DMS153 (cell line): Measurements from ENCODE around the gene FYN.
A peak's percentile ranks its signal among the peaks of the same experiment; 100 is the strongest.
"Not testable (repeated sequence)": the region's sequence is repeated elsewhere in the genome, so short reads cannot be mapped to it uniquely, and the experiment has no call there.

Experiments used
- DNase-seq: peaks from one replicate; lab custom pipeline; 2025; lab: John Stamatoyannopoulos, UW

FYN gene

DNA sequence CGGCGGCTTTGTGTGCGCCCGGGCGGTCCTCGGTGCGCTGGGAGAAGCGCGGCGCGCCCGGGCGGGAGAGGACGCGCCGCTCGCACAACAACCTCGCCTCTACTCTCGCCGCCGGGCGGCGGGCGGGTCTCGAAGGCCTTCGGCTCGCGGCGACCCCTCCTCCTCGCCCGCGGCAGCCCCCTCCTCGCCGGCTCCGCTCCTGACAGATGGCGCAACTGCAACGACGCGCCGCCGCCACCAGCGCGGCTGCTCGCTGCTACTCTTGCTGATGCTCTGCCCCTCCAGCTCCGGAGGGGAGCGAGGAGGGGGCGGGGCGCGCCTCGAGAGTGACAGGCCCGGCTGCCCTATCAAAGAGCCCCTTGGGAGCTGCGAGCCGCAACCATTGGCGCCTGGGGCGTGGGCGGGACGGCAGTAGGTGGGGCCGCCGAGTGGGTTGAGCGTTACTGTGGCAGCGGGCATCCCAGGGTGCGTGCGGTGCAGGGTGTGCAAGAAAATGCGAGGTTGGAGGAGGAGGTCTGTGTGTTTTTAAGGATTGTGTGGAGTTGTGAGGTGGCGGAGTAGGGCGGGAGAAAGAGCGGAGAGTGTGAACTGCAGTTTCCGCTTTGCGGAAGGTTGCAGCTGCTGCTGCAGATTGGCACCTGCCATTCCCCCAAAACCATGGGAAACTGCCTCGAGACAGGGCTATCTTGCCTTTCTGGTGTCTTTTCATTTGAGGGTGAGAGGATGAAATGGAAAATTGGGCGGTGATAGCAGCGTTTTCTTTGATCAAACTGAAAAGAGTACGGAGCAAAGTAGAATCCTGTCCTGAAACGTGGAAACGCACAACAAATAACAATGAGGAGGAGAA, at the start of gene FYN:
FYN (minus strand) TSS at position 275 of the 847 bp plus-strand sequence. CDS start 153,401 bp downstream, outside the sequence.
- peak; percentile 96 for DNase-seq

DNA sequence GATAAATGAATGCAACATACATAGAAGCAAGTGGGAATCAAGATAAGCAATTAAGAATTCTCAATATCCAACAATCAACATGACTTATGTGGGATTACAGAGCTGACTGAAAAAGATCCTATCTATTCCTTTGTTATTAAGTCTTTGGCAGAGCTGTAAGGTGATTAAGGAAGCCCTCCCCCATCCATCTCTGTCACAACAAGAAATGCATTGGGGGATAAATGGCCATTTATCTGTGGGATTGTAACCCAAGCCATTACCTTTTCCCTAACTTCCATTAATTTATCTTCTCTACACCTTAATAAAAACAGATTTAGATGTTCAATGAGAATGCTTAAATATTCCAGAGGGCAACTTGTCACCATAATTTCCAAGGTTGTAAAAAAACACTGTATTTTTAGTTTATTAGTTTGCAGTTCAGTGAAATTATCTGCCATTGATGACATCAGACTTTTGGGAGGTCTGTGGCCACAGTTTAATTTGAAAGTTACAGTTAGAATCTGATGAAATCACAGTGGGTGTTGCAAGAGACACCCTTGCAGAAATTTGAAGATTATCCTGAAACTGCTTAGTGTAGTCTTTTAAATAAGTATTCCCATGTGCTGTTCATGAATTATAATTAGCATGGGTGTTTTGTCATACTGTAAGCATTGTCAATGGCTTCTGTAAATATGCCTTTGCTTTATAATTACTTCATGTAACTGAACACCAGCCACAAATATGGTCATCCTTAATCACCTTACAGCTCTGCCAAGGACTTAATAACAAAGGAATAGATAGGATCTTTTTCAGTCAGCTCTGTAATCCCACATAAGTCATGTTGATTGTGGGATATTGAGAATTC, 49.4 kb upstream of the FYN start:
- DNase-seq, result peak; percentile 49

DNA sequence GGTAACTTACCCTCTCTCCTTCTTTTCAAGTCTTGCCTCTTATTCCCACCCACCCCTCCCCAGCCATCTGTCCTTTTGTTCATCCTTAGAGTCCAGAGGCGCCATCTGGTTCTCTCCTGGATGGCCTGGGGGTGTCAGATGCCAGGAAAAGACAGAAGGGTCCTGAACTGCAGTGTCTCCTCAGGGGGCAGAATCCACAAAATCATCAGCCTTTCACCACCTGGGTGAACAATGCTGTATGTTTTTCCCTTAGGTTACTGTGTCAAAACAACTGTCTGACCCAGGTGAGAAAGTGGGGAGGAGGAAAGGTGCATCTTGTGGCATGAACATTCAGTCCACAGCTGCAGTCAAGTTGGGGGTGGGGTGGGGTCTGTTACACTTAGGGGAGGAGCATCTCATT, 47.9 kb upstream of the FYN start:
- DNase-seq, result no peak

DNA sequence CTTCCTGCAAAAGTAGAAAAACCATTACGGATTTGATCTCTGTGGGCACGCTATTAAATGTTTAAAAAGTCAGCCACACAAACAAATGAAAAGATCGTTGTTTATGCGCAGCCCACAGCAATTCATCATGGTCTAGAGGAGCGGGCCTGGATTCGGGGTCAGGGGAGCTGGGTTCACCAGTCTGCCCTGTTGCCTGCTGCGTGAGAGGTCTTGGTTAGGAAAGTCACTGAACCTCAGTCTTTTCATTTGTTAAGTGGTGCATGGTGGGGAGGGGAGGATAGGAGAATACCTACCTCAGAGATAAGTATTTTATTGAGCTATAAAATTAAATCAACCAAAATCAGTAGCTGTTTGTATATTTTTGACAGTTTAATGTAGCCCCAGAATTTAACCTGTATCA, 47.3 kb upstream of the FYN start:
- DNase-seq, result no peak

DNA sequence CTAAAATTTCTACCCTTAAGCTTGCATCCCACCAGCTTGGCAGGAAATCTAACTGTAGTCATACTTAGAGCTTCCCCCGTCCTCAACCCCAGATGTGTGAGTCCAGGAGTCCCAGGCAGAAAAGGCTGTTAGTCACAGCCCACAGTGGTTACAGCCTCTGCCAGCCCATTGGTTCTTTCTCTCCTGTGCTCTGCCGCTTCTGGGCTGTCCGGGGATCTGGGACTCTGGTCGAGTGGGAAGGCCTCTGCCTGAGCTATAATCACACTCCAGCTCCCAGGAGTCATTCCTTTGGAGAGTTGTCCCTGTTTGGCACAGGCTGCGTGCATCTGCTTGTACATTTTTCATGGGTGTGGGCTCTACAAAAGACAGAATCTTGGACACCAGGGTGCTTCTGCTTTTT, 45.6 kb upstream of the FYN start:
- DNase-seq, result no peak

DNA sequence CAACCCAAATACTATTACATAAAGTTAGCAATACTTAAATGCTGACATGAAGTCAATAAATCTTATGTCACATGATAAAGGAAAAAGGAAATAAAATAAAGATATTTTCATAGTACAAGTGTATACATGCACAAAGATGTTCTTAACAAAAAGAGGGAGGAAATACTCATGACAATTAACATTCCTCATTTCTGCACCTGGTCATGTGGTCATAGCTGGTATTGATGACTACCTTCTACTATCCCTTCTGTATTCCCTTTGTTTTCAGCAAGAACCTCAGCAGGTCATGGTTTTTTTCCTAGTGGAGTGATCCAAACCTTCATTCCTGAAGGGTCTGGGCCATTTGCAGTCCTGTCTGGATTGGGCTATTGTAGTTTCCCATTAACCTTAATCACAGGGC, 43.5 kb upstream of the FYN start:
- no peak for DNase-seq

DNA sequence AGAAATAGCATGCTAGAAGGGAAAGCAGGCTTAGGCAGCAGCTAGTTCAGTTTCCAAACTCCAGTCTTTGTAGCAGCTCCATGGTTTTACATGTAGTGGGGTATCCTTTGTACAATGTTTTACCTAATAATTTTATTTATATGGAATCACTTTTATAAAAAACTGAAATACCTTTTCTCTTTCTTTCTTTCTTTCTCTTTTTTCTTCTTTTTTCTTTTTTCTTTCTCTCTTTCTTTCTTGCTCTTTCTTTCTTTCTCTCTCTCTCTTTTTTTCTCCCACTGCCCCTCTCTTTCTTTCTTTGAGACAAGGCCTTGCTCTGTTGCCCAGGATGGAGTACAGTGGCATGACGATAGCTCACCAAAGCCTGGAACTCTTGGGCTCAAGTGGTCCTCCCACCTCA, 41.4 kb upstream of the FYN start:
- no peak for DNase-seq

DNA sequence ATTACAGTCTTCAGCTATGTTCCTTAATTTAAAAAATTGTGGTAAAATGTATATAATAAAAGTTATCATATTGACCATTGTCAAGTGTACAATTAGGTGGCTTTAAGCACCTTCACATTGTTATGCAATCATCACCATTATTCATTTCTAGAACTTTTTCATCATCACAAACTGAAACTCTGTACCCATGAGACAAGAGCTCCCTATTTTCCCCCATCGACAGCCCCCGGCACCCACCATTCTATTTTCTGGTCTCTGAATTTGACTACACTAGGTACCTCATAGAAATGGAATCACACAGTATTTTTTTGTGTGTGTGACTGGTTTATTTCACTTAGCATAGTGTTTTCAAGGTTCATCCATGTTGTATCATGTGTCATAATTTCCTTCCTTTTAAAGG, 39.7 kb upstream of the FYN start:
- DNase-seq, result no peak

DNA sequence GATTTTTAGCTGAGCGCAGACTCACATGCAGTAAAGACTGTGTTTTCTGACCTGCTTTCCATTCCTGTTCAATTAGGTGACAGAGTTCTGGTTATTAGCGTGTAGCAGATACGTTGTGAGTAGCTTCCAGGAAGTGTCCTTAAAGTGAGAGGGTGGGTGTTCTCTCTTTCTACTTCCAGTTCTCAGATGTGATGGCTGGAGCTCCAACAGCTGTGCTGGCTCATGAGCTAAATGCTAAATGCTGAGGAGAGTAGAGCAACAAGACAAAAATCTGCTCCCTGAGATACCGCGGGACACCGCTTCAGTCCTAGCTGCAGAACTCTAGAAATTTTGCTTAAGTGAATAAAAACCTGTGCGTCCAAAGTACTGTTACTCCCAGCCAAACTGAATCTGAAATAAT, 38.2 kb upstream of the FYN start:
- DNase-seq, result no peak

DNA sequence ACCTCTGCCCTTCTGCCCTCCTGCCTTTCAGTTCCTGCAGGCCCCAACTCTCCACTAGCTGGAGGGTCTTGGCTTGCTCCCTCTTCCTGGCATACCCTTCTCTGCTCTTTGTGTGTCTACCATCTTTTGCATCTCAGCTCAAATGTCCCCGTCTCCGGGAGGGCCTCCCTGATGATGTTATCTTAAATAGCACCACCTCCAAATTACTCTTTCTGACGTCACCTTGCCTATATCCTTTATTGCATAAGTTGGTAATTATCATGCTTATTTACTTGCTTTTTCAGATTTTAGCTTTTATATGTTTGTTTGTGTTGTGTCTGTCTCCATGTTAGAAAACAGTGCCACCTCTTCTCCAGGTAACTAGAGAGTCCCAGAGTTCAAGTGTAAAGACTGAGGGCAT, 36.0 kb upstream of the FYN start:
- DNase-seq, result no peak

DNA sequence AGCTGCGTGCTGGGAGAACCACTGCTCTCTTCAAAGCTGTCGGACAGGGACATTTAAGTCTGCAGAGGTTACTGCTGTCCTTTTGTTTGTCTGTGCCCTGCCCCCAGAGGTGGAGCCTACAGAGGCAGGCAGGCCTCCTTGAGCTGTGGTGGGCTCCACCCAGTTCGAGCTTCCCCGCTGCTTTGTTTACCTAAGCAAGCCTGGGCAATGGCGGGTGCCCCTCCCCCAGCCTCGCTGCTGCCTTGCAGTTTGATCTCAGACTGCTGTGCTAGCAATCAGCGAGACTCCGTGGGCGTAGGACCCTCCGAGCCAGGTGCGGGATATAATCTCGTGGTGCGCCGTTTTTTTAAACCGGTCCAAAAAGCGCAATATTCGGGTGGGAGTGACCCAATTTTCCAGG, 35.1 kb upstream of the FYN start:
- DNase-seq, result not testable (repeated sequence)

DNA sequence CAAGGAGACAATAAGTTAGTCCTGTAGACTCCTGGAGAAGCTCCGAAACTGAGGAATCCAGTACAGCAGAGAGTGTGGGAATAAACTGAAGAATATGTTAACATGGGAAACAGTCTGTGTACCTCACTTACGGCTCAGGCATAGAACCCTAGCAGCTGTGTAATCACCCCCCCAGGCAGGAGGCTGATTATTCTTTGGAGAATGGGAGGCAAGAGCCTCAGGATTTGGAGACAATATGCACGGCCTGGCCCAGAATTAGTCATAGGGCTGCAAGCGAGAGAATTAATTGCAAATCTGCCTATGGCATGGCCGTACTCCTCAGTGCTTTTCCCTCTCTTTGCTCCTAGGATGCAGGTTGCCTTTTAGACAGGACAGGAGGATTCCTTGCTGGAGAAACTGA, 27.5 kb upstream of the FYN start:
- DNase-seq, result no peak

DNA sequence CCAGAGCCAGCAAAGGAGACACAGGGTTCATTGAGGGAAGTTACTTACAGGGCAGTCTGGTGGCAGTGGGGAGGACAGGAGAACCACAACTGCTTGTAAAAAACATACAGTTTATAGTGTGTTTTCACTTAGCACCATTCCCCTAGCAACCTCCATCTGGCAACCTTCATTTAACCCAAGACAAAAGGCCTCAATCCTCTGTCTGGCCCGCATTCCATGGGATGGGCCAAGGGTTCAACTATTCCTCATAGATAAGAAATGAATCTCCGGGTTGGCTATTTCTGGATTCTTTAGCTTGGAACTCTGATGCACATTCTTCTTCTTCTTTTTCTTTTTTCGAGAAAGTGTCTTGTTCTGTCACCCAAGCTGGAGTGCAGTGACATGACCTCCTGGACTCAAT, 26.3 kb upstream of the FYN start:
- no peak for DNase-seq

DNA sequence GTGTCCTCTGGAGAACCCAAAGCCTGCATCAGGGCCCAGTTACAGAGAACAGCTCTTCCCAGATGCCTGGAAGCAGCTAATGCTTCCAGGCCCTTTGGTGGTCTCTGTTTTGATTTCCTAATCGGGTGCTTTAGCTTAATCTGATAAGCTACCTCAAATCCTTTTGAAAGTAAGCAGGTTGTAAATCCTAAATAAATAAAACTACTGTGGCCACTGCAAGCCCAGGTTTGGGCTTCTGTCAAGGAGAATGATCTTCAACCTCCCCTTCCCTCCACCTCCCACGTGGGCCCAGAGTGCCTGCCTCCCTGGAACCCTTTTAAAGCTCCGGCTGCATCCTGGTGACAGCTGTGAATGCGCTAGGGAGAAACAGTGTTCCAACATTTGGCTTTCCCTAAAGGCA, 25.2 kb upstream of the FYN start:
- DNase-seq, result no peak

DNA sequence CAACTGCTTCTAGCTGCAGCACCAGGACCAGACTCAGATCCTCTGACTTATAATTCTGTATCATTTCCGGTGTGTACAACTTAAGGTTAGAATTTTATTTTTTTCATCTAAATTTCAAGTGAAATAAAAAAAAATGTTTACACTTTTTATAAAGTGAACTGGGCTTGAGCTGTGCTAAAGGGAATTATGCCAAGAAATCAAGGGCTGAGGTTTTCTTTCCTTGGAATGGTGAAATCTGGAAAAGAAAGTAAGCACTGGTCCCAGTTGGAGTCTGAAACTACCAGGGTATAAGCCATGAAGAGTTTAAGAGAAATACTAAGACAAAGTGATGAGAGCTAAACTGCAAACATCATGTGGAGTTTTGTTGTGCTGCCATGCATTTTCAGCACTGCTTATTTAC, 21.7 kb upstream of the FYN start:
- no peak for DNase-seq

DNA sequence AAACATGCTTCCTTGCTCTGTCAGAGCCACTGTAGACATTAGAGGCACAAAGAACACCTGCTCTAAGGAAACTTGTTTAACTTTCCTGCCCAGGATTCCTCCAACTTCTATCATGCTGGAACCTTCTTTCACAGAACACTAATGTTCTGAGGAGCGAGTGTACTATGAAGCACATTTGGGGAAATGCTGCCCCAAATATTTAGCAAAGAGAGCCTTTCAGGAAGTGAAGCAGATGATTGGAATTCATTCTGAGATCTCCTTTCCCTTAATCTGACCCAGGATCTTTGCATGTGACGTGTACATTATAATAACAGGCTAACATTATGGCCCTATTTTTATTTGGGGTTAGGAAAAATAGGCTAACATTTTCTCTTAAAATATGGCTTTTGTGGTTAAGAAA, 21.0 kb upstream of the FYN start:
- no peak for DNase-seq

DNA sequence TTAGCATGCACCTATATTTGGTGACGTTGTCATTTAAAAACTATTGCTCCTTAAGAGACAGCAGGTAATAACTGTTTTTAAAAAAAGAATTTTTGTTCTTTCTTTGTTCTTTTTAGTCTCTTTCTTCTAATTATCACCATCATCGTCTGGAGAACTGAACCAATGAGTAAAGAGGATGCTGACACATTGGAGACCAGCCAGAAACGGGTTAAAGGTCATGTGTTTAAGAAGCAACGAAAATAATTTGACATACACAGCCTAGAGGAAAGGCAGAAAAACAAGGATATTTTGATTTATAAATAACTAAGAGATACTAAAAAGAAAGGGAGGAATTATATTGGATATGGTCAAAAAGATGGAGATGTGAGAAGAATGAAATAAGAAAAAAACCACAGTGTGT, 19.2 kb upstream of the FYN start:
- no peak for DNase-seq

DNA sequence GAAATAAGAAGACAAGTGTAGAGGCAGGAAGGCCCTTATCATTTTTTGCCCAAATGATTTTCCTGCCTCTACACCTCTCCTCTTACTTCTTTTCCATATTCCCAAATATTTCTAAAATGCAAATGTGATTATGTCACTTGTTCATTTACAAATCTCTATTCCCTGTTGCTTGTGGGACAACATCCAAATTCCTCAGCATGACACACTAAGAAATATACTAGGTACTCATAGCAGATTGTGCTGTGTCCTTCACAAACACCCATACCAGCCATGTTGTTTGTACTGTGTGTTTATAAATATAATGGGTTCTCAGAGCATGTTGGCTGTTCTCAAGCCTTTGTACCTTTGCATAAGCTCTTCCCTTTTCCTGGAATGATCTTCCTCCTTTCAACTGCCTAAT, 17.7 kb upstream of the FYN start:
- DNase-seq, result no peak

DNA sequence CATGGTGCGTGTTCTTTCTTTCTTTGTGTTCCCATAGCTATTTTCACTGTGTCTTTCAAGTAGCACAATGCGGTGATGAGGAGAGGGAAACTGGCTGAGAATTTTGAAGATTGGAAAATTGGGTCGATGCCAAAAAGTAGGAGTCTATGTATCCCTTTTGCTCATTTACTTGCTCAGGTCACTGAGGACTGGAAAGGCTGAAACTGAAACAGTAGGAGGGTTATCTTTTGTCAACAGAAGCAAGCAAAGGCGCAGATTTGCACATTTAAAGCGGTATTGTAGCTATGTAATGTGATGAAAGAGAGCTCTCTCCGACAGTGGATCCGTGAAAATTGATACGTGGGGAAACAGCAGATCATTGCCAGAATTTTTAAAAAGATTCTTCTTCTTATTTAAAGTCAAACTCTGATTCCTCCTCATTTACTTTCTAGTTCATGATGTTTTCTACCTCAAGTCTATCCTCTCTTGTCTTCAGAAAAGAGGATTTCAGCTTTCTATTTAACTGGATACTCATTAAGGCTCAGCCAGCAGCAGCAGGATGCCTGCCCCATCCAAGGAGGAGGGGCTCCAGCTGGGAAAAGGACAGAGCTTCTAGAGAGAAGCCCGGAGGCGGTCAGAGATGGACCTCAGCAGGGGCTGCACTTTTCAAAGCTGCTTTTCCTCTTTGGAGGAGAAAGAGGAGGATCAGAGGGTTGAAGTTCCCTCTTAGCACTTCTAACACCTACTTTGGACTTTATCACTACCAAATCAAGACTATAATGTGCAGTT, 15.9 kb upstream of the FYN start:
- DNase-seq, result no peak

DNA sequence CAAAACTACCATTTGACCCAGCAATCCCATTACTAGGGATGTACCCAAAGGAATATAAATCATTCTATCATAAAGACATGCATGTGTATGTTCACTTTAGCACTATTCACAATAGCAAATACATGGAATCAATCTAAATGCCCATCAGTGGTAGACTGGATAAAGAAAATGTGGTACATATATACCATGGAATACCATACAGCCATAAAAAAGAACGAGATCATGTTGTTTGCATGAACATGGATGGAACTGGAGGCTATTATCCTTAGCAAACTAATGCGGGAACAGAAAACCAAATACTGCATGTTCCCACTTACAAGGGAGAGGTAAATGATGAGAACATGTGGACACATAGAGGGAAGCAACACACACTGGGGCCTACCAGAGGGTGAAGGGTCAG, 13.5 kb upstream of the FYN start:
- not testable (repeated sequence) for DNase-seq

DNA sequence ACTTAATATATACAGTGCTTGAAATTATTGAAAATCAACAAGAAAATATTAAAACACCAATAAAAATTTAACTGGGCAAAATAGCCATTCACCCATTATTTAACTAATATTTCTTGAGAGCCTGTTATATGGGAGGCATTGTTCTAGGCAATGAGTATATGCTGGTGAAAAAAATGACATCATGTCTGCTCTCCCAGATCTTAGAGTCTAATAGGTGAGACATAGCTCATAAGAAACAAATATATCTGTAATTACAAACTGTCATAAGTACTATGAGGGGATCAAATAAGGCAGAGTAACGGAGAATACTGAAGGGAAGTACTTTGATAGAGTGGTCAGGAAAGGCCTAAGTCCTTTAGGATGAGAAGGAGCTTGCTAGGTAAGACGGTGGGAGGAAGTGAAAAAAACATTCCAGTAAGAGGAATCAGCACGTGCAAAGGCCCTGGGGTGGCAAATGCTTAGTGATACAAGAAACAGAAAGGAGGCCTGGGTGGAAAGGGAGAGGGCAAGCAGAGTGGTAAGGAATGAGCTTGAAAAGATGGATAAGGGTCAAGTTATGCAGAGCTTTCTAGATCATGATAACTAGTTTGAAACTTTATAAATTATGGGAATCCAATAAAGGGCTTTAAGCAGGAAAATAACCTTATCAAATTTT, 12.2 kb upstream of the FYN start:
- DNase-seq, result no peak

DNA sequence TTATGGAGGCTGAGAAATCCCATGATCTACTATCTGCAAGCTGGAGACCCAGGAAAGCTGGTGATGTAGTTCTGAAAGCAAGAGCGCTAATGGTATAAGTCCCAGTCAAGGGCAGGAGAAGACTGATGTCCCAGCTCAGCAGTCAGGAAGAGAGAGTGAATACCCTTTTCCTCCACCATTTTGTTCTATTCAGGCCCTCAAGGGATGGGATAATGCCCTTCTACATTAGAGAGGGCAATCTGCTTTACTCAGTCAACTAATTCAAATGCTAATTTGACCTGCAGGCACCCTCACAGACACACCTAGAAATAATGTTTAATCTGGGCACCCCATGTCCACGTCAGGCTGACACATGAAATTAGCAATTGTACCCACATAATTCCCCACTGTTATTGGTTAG, 10.8 kb upstream of the FYN start:
- no peak for DNase-seq
